GM06990 (cell line): ENCODE data around the gene INPP4A.

Experiments
- DNase-seq: peaks from one replicate; pipeline ENCODE4 v3.0.0-alpha.2; 2011; ENCODE audit not compliant: insufficient read length; ENCODE audit errors: extremely low read depth
- H3K27me3 ChIP-seq: replicated peaks from 2 replicates; pipeline ENCODE4 v1.6.0; 2011; ENCODE audit warnings: low read length; ENCODE audit not compliant: control insufficient read depth, insufficient read depth
- H3K36me3 ChIP-seq: 2 replicates; pipeline ENCODE4 v1.5.1; 2011; ENCODE audit warnings: low read length; ENCODE audit not compliant: control insufficient read depth, insufficient read depth
- H3K4me3 ChIP-seq: replicated peaks from 2 replicates; pipeline ENCODE4 v1.5.1; 2011; ENCODE audit warnings: low read depth, mild to moderate bottlenecking, control low read depth, low read length
- CTCF ChIP-seq: IDR thresholded peaks from 2 replicates; pipeline ENCODE4 v1.5.1; 2011; ENCODE audit warnings: low read length, control low read depth, mild to moderate bottlenecking, inconsistent platforms; ENCODE audit not compliant: insufficient read depth, poor library complexity, severe bottlenecking

INPP4A gene

DNA sequence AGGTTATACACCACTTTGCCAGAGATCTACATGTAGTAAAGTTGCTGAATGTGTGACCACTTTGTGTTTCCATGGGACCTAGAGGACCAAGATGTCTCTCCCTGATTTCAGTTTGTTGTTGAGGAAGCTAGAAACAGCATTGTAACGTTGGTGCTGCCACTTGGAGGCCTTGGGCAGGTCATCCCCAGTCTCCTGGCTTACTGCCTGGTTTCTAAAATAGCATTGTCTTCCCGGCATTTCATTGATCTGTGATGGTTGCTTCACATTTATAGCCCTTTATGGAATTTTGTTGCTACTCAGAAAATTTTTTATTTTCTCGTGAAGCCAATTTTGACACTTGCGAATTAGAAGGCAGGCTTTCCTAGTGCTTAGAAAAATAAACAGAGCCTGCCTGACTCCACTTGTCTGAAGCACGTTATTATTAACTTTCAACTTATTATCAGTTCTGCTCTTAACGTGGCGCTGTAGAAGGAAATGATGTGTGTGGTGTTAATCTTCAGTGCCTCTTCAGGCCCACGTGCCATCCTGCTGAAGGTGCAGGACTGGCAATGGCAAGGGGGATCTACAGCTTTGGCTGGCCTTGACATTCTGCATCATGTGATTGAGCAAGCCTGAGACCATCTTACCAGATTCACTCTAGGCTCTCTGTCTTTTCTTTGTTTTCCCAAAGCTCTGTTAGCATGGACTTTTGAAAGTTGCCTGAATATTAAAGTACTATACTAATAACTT lies 59.9 kb downstream of the INPP4A start:
- no peak for TF ChIP-seq CTCF
- no peak for DNase-seq
- Histone ChIP-seq H3K36me3 (peaks cover 5% of the 10 kb centered on the region), H3K27me3 (no peaks in the 10 kb centered on the region), H3K4me3 (no peak overlapping the region)

- no peak for DNase-seq
- H3K36me3 ChIP-seq: peaks cover 5% of the 10 kb centered on the region
- no peak overlapping the region for H3K4me3 ChIP-seq
- no peaks in the 10 kb centered on the region for H3K27me3 ChIP-seq
- TF ChIP-seq CTCF: no peak
These were observed 60.7 kb downstream of the INPP4A start for GRCh38 chr2:98505311-98505808.

GRCh38 chr2:98505971-98506664 lies 61.5 kb downstream of the INPP4A start:
- Histone ChIP-seq H3K27me3 (no peaks in the 10 kb centered on the region), H3K36me3 (peaks cover 5% of the 10 kb centered on the region), H3K4me3 (no peak overlapping the region)
- TF ChIP-seq CTCF: no peak
- DNase-seq: no peak

GRCh38 chr2:98506881-98507280 lies 62.2 kb downstream of the INPP4A start:
- no peak for DNase-seq
- Histone ChIP-seq H3K4me3 (no peak overlapping the region), H3K36me3 (peaks cover 5% of the 10 kb centered on the region), H3K27me3 (no peaks in the 10 kb centered on the region)
- TF ChIP-seq CTCF: no peak

DNA sequence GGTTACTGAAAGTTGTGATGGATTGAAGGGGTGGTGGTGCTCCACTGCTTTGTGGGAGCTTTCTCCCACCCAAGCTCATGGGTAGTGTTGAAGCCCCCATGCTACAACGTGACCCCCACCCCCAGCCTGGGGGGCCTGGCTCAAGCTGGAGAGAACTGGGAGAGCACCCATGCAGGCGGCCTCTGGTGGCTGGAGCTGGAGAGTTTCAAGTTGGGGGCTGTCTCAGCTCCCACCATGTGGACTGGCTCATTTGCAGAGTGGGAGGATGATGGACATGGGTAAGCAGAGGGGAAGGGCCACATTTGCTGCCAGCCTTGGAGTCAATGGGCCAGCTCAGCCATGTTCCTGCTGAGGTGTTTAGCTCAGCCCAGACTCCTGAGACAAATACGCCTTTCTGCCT lies 62.8 kb downstream of the INPP4A start:
- Histone ChIP-seq H3K27me3 (no peaks in the 10 kb centered on the region), H3K4me3 (no peak overlapping the region), H3K36me3 (peaks cover 5% of the 10 kb centered on the region)
- TF ChIP-seq CTCF: no peak
- DNase-seq: no peak
